ENCODE data around the gene NEUROG2. TPM values are rescaled to one million over a fixed set of nuclear protein-coding genes. Genes with fewer than 3 reads are reported as not detected.
"Not testable (repeated sequence)": the region's sequence is repeated elsewhere in the genome, so short reads cannot be mapped to it uniquely, and the experiment has no call there.

Gene NEUROG2
- total RNA-seq = under 1 TPM in 1 of 2 donors, not detected in 1; 0.10 TPM

GRCh38 chr4:112516066-112516470 is at the start of gene NEUROG2:
Gene NEUROG2, minus strand, starts transcription at chr4:112516180. Its CDS starts 705 bp downstream, at chr4:112515475.
- H3K9me3 Mint-ChIP-seq = peaks cover 6 to 7% of the 10 kb centered on the region in 2 donors
- ATAC-seq (no peak), DNase-seq (ENCODE audit: low spot score in 2 of 2) (no peak)
- H3K36me3 Mint-ChIP-seq = peaks cover 20 to 41% of the 10 kb centered on the region in 2 donors
- H3K27ac Mint-ChIP-seq = peak within 1 kb of the TSS in 1 of 2 donors; percentile 29

- ATAC-seq = no peak
- Mint-ChIP-seq H3K9me3 (no peaks in the 10 kb centered on the region), H3K27ac (no peak overlapping the region), H3K36me3 (peaks cover 10 to 17% of the 10 kb centered on the region in 2 donors)
- DNase-seq (ENCODE audit: low spot score in 2 of 2) = no peak
Measured at GRCh38 chr4:112564706-112565270, 48.8 kb upstream of the NEUROG2 start.

GRCh38 chr4:112563431-112564200 is 47.6 kb upstream of the NEUROG2 start:
- Mint-ChIP-seq H3K27ac (no peak overlapping the region), H3K9me3 (no peaks in the 10 kb centered on the region), H3K36me3 (peaks cover 14 to 23% of the 10 kb centered on the region in 2 donors)
- DNase-seq (ENCODE audit: low spot score in 2 of 2) (no peak), ATAC-seq (no peak)

- no peak for ATAC-seq
- H3K36me3 Mint-ChIP-seq = peaks cover 17 to 21% of the 10 kb centered on the region in 2 donors
- no peak for DNase-seq (ENCODE audit: low spot score in 2 of 2)
- no peaks in the 10 kb centered on the region for H3K9me3 Mint-ChIP-seq
- no peak overlapping the region for H3K27ac Mint-ChIP-seq
Measured at GRCh38 chr4:112562254-112562879, 46.4 kb upstream of the NEUROG2 start.

GRCh38 chr4:112560084-112560483 is 44.1 kb upstream of the NEUROG2 start:
- ATAC-seq (no peak), DNase-seq (ENCODE audit: low spot score in 2 of 2) (no peak)
- Mint-ChIP-seq H3K27ac (no peak overlapping the region), H3K36me3 (peaks cover 16 to 17% of the 10 kb centered on the region in 2 donors), H3K9me3 (no peaks in the 10 kb centered on the region)

- DNase-seq (ENCODE audit: low spot score in 2 of 2) (no peak), ATAC-seq (no peak)
- Mint-ChIP-seq H3K36me3 (peaks cover 16 to 20% of the 10 kb centered on the region in 2 donors), H3K9me3 (no peaks in the 10 kb centered on the region), H3K27ac (no peak overlapping the region)
Measured at GRCh38 chr4:112559053-112559452, 43.1 kb upstream of the NEUROG2 start.

- peaks cover 16 to 20% of the 10 kb centered on the region in 2 donors for H3K36me3 Mint-ChIP-seq
- H3K9me3 Mint-ChIP-seq = no peaks in the 10 kb centered on the region
- ATAC-seq (no peak), DNase-seq (ENCODE audit: low spot score in 2 of 2) (no peak)
- no peak overlapping the region for H3K27ac Mint-ChIP-seq
Measured at GRCh38 chr4:112557676-112558411, 41.9 kb upstream of the NEUROG2 start.

- not testable (repeated sequence) for DNase-seq (ENCODE audit: low spot score in 2 of 2); H3K9me3 Mint-ChIP-seq; ATAC-seq; H3K27ac Mint-ChIP-seq
- H3K36me3 Mint-ChIP-seq = peaks cover 9 to 12% of the 10 kb centered on the region in 2 donors
Measured at GRCh38 chr4:112554271-112554670, 38.3 kb upstream of the NEUROG2 start.

- Mint-ChIP-seq H3K9me3 (no peaks in the 10 kb centered on the region), H3K27ac (no peak overlapping the region), H3K36me3 (peaks cover 5 to 8% of the 10 kb centered on the region in 2 donors)
- no peak for DNase-seq (ENCODE audit: low spot score in 2 of 2)
- ATAC-seq = no peak
Measured at GRCh38 chr4:112552668-112553067, 36.7 kb upstream of the NEUROG2 start.

- Mint-ChIP-seq H3K9me3 (no peaks in the 10 kb centered on the region), H3K36me3 (peaks cover 0 to 8% of the 10 kb centered on the region in 2 donors), H3K27ac (no peak overlapping the region)
- DNase-seq (ENCODE audit: low spot score in 2 of 2) (no peak), ATAC-seq (no peak)
Measured at GRCh38 chr4:112550728-112551127, 34.7 kb upstream of the NEUROG2 start.

- no peak overlapping the region for H3K27ac Mint-ChIP-seq
- DNase-seq (ENCODE audit: low spot score in 2 of 2) (no peak), ATAC-seq (no peak)
- no peaks in the 10 kb centered on the region for H3K9me3 Mint-ChIP-seq
- H3K36me3 Mint-ChIP-seq = no peaks in the 10 kb centered on the region
Measured at GRCh38 chr4:112546476-112546875, 30.5 kb upstream of the NEUROG2 start.

GRCh38 chr4:112545346-112545745 is 29.4 kb upstream of the NEUROG2 start:
- H3K27ac Mint-ChIP-seq = no peak overlapping the region
- no peak for ATAC-seq
- DNase-seq (ENCODE audit: low spot score in 2 of 2) = no peak
- H3K9me3 Mint-ChIP-seq = no peaks in the 10 kb centered on the region
- H3K36me3 Mint-ChIP-seq = no peaks in the 10 kb centered on the region

- DNase-seq (ENCODE audit: low spot score in 2 of 2) (no peak), ATAC-seq (no peak)
- H3K27ac Mint-ChIP-seq = no peak overlapping the region
- no peaks in the 10 kb centered on the region for H3K9me3 Mint-ChIP-seq
- no peaks in the 10 kb centered on the region for H3K36me3 Mint-ChIP-seq
Measured at GRCh38 chr4:112540695-112541094, 24.7 kb upstream of the NEUROG2 start.

- no peaks in the 10 kb centered on the region for H3K36me3 Mint-ChIP-seq
- DNase-seq (ENCODE audit: low spot score in 2 of 2) (no peak), ATAC-seq (no peak)
- no peak overlapping the region for H3K27ac Mint-ChIP-seq
- H3K9me3 Mint-ChIP-seq = no peaks in the 10 kb centered on the region
Measured at GRCh38 chr4:112536123-112536522, 20.1 kb upstream of the NEUROG2 start.

GRCh38 chr4:112532267-112532666 is 16.3 kb upstream of the NEUROG2 start:
- H3K27ac Mint-ChIP-seq = no peak overlapping the region
- no peaks in the 10 kb centered on the region for H3K36me3 Mint-ChIP-seq
- ATAC-seq = no peak

GRCh38 chr4:112531146-112531545 is 15.2 kb upstream of the NEUROG2 start:
- DNase-seq (ENCODE audit: low spot score in 2 of 2) (no peak), ATAC-seq (no peak)
- H3K36me3 Mint-ChIP-seq = no peaks in the 10 kb centered on the region
- H3K9me3 Mint-ChIP-seq = no peaks in the 10 kb centered on the region
- no peak overlapping the region for H3K27ac Mint-ChIP-seq

More at GRCh38 chr4:112532267-112532666, 16.3 kb upstream of the NEUROG2 start:
- no peaks in the 10 kb centered on the region for H3K9me3 Mint-ChIP-seq
- DNase-seq (ENCODE audit: low spot score in 2 of 2) = no peak

- DNase-seq (ENCODE audit: low spot score in 2 of 2) (no peak), ATAC-seq (no peak)
- peaks cover 0 to 10% of the 10 kb centered on the region in 2 donors for H3K36me3 Mint-ChIP-seq
- H3K27ac Mint-ChIP-seq = no peak overlapping the region
- no peaks in the 10 kb centered on the region for H3K9me3 Mint-ChIP-seq
Measured at GRCh38 chr4:112526061-112526460, 10.1 kb upstream of the NEUROG2 start.
